H1 (cell line): Measurements from ENCODE around the gene TPM2. TPM values are rescaled to one million over a fixed set of nuclear protein-coding genes. Genes with fewer than 3 reads are reported as not detected.

ENCODE experiments used
- CTCF ChIA-PET: fragments of 300-600 bp; sonication (Branson Sonifier 250); formaldehyde crosslinking; loops from one replicate; lab custom pipeline; 2021; ENCODE audit not compliant: partially characterized antibody; lab: Charles Lee
- POLR2A ChIA-PET: fragments of 300-600 bp; sonication (Branson Sonifier 250); formaldehyde crosslinking; loops from one replicate; lab custom pipeline; 2021; ENCODE audit warnings: inconsistent platforms; ENCODE audit not compliant: partially characterized antibody; lab: Charles Lee
- DNase-seq, 2 experiments: peaks; one replicate each; pipeline versions ENCODE4 v3.0.0 to v3.0.0-alpha.2; 2010 to 2022; ENCODE audit warnings: low spot score in 2 of 2, low read depth in 1 of 2, mixed read lengths in 1 of 2
- FAIRE-seq: peaks from 2 replicates; lab custom pipeline; 2011; peaks lifted over from hg19 to GRCh38; lab: Jason Lieb, UNC
- H2AFZ ChIP-seq: 2 replicates; pipeline ENCODE4 v1.8.1; 2012; ENCODE audit warnings: low read length, inconsistent platforms
- H2AK5ac ChIP-seq: 2 replicates; pipeline ENCODE4 v1.6.1; 2013; ENCODE audit warnings: low read depth, low read length
- H2BK120ac ChIP-seq: replicated peaks from 2 replicates; pipeline ENCODE3; 2013; ENCODE audit warnings: low read depth, low read length, inconsistent platforms
- H2BK12ac ChIP-seq: 2 replicates; pipeline ENCODE4 v1.6.1; 2013; ENCODE audit warnings: low read depth, low read length
- H2BK15ac ChIP-seq: 2 replicates; pipeline ENCODE4 v1.6.1; 2013; ENCODE audit warnings: low read length
- H2BK20ac ChIP-seq: 2 replicates; pipeline ENCODE4 v1.6.1; 2013; ENCODE audit warnings: low read length
- H2BK5ac ChIP-seq: 2 replicates; pipeline ENCODE4 v1.6.1; 2013; ENCODE audit warnings: low read depth, low read length
- H3K14ac ChIP-seq: 2 replicates; pipeline ENCODE4 v1.6.1; 2013; ENCODE audit warnings: inconsistent platforms; ENCODE audit not compliant: insufficient read length
- H3K18ac ChIP-seq: 2 replicates; pipeline ENCODE4 v1.6.1; 2013; ENCODE audit warnings: low read length; ENCODE audit errors: extremely low read depth
- H3K23ac ChIP-seq: 2 replicates; pipeline ENCODE4 v1.6.1; 2013; ENCODE audit warnings: inconsistent platforms; ENCODE audit not compliant: insufficient read length
- H3K23me2 ChIP-seq: 2 replicates; pipeline ENCODE4 v1.6.1; 2013; ENCODE audit warnings: low read depth, low read length
- H3K27ac ChIP-seq: 2 replicates; pipeline ENCODE4 v1.6.1; 2011; ENCODE audit warnings: low read depth, low read length, inconsistent platforms
- H3K27me3 ChIP-seq, 4 experiments: replicated peaks in 1 of 4; 1 replicate in 1 of 4; 2 replicates in 3 of 4; pipeline versions ENCODE4 v1.6.1 to v1.8.1; 2011 to 2013; ENCODE audit warnings: low read length in 3 of 4, mild to moderate bottlenecking in 3 of 4, inconsistent platforms in 2 of 4, mixed read lengths in 2 of 4, moderate library complexity in 1 of 4; ENCODE audit not compliant: control insufficient read depth in 3 of 4, insufficient read depth in 3 of 4; ENCODE audit errors: extremely low read depth in 1 of 4
- H3K36me3 ChIP-seq, 4 experiments: 2 replicates each; pipeline versions ENCODE4 v1.6.1 to v1.8.1; 2011 to 2013; ENCODE audit warnings: mild to moderate bottlenecking in 4 of 4, low read length in 3 of 4, moderate library complexity in 2 of 4, control low read depth in 1 of 4, inconsistent platforms in 1 of 4; ENCODE audit not compliant: insufficient read depth in 4 of 4, control insufficient read depth in 2 of 4
- H3K4ac ChIP-seq: replicated peaks from 2 replicates; pipeline ENCODE3; 2013; ENCODE audit warnings: low read length, low read depth, mixed read lengths, inconsistent platforms; ENCODE audit not compliant: insufficient read length
- H3K4me1 ChIP-seq, 4 experiments: replicated peaks in 1 of 4; 1 replicate in 1 of 4; 2 replicates in 3 of 4; pipeline versions ENCODE4 v1.6.1 to v1.8.1; 2011 to 2013; ENCODE audit warnings: low read length in 3 of 4, inconsistent platforms in 2 of 4, mixed read lengths in 1 of 4; ENCODE audit not compliant: insufficient read depth in 4 of 4, control insufficient read depth in 3 of 4
- H3K4me2 ChIP-seq, 2 experiments: 2 replicates each; pipeline versions ENCODE4 v1.6.1 to v1.8.1; 2011 to 2013; ENCODE audit warnings: low read depth in 2 of 2, low read length in 2 of 2, control low read depth in 1 of 2, inconsistent platforms in 1 of 2, mild to moderate bottlenecking in 1 of 2; ENCODE audit not compliant: insufficient read depth in 1 of 2
- H3K4me3 ChIP-seq, 4 experiments: fragments of 200-600, 300-600 bp in 1 of 4; sonication (generic), shearing (Covaris generic), sonication (Bioruptor Twin) in 1 of 4; 2 replicates each; pipeline versions ENCODE4 v1.5.1 to v1.8.1; 2011 to 2016; ENCODE audit warnings: low read length in 4 of 4, low read depth in 3 of 4, control low read depth in 2 of 4, inconsistent platforms in 2 of 4, mild to moderate bottlenecking in 2 of 4, mixed read lengths in 1 of 4, moderate library complexity in 1 of 4; ENCODE audit not compliant: insufficient read depth in 2 of 4; ENCODE audit errors: extremely low read depth in 1 of 4
- H3K56ac ChIP-seq: replicated peaks from 2 replicates; pipeline ENCODE3; 2013; ENCODE audit warnings: low read depth, mild to moderate bottlenecking, mixed read lengths, low read length, inconsistent platforms; ENCODE audit not compliant: insufficient read length
- H3K79me1 ChIP-seq: 2 replicates; pipeline ENCODE4 v1.6.1; 2013; ENCODE audit warnings: low read depth, low read length, control low read depth
- H3K79me2 ChIP-seq, 2 experiments: 2 replicates each; pipeline versions ENCODE4 v1.6.1 to v1.8.1; 2012 to 2013; ENCODE audit warnings: low read length in 2 of 2, mild to moderate bottlenecking in 2 of 2, inconsistent platforms in 1 of 2; ENCODE audit not compliant: insufficient read depth in 2 of 2, control insufficient read depth in 1 of 2
- H3K9ac ChIP-seq, 4 experiments: replicated peaks in 1 of 4; 1 replicate in 1 of 4; 2 replicates in 3 of 4; pipeline versions ENCODE4 v1.6.1 to v1.8.1; 2011 to 2013; ENCODE audit warnings: low read depth in 3 of 4, low read length in 3 of 4, control low read depth in 2 of 4, mild to moderate bottlenecking in 2 of 4, moderate library complexity in 2 of 4, inconsistent platforms in 1 of 4; ENCODE audit errors: extremely low read depth in 1 of 4
- H3K9me3 ChIP-seq, 2 experiments: 2 replicates each; pipeline versions ENCODE4 v1.6.1 to v1.8.1; 2012 to 2013; ENCODE audit warnings: mild to moderate bottlenecking in 2 of 2, moderate library complexity in 2 of 2, control low read depth in 1 of 2, inconsistent platforms in 1 of 2, low read depth in 1 of 2, low read length in 1 of 2, mixed read lengths in 1 of 2; ENCODE audit not compliant: insufficient read depth in 2 of 2
- H4K20me1 ChIP-seq, 2 experiments: replicated peaks in 1 of 2; 2 replicates each; pipeline versions ENCODE3 to v1.8.1; 2011 to 2013; ENCODE audit warnings: inconsistent platforms in 2 of 2, low read length in 2 of 2, mild to moderate bottlenecking in 1 of 2; ENCODE audit not compliant: insufficient read depth in 2 of 2, control insufficient read depth in 1 of 2
- H4K5ac ChIP-seq: 2 replicates; pipeline ENCODE4 v1.6.1; 2013; ENCODE audit warnings: low read length, low read depth, mixed read lengths, inconsistent platforms; ENCODE audit not compliant: insufficient read length
- H4K8ac ChIP-seq: 2 replicates; pipeline ENCODE4 v1.8.0; 2013; ENCODE audit warnings: mild to moderate bottlenecking, moderate library complexity, low read length, inconsistent platforms; ENCODE audit not compliant: insufficient read depth; ENCODE audit errors: extremely low read depth
- H4K91ac ChIP-seq: replicated peaks from 2 replicates; pipeline ENCODE3; 2013; ENCODE audit warnings: low read length, mixed read lengths, inconsistent platforms; ENCODE audit not compliant: insufficient read length
- BACH1 ChIP-seq: IDR thresholded peaks from 2 replicates; pipeline ENCODE4 v1.6.1; 2012; ENCODE audit warnings: low read length, improper control_type of control experiment
- BCL11A ChIP-seq, 2 experiments: IDR thresholded peaks; one replicate each; pipeline ENCODE4 v1.6.1; 2011; ENCODE audit warnings: low read depth in 2 of 2, low read length in 2 of 2, mild to moderate bottlenecking in 2 of 2
- CTBP2 ChIP-seq: IDR thresholded peaks from 2 replicates; pipeline ENCODE4 v1.7.0; 2011; ENCODE audit warnings: borderline replicate concordance, mild to moderate bottlenecking, moderate library complexity, mixed read lengths, low read length; ENCODE audit not compliant: insufficient read depth, insufficient read length
- EGR1 ChIP-seq: IDR thresholded peaks from 2 replicates; pipeline ENCODE4 v1.6.1; 2011; ENCODE audit warnings: low read depth, low read length, borderline replicate concordance
- EP300 ChIP-seq, 2 experiments: IDR thresholded peaks; 1 replicate in 1 of 2; 2 replicates in 1 of 2; pipeline ENCODE4 v1.6.1; 2011 to 2012; ENCODE audit warnings: low read depth in 2 of 2, low read length in 2 of 2, mild to moderate bottlenecking in 2 of 2, borderline replicate concordance in 1 of 2, inconsistent platforms in 1 of 2, moderate library complexity in 1 of 2
- MAFK ChIP-seq: IDR thresholded peaks from 2 replicates; pipeline ENCODE4 v1.6.1; 2012; ENCODE audit warnings: low read depth, mild to moderate bottlenecking, improper control_type of control experiment, low read length
- MAX ChIP-seq: IDR thresholded peaks from 2 replicates; pipeline ENCODE4 v1.6.1; 2012; ENCODE audit warnings: inconsistent platforms
- POLR2AphosphoS5 ChIP-seq: IDR thresholded peaks from 2 replicates; pipeline ENCODE4 v1.6.1; 2011; ENCODE audit warnings: low read depth, low read length
- POU5F1 ChIP-seq: IDR thresholded peaks from 2 replicates; pipeline ENCODE4 v1.6.1; 2011; ENCODE audit warnings: low read depth, mild to moderate bottlenecking, low read length, moderate library complexity
- SAP30 ChIP-seq: fragments of 300-600 bp; sonication (generic); IDR thresholded peaks from 2 replicates; pipeline ENCODE4 v1.7.1; 2012; ENCODE audit warnings: low read length, moderate library complexity, mild to moderate bottlenecking, inconsistent platforms; ENCODE audit not compliant: insufficient read depth, insufficient replicate concordance
- SIRT6 ChIP-seq: IDR thresholded peaks from one replicate; pipeline ENCODE4 v1.7.1; 2012; ENCODE audit warnings: low read length, inconsistent platforms
- WGBS, 2 experiments: shearing (Covaris generic) in 1 of 2; methylation state at CpG; one replicate each; pipeline versions ENCODE4 v1.1.6 to v1.1.7; 2013 to 2015; ENCODE audit warnings: low lambda C conversion rate in 2 of 2, mixed read lengths in 2 of 2, inconsistent platforms in 1 of 2, low coverage in 1 of 2, missing lambda C conversion rate in 1 of 2; ENCODE audit not compliant: insufficient replicate concordance in 2 of 2, insufficient coverage in 1 of 2, insufficient read length in 1 of 2; ENCODE audit errors: extremely low coverage in 1 of 2, missing lambda C conversion rate in 1 of 2; 5-methylcytosine and 5-hydroxymethylcytosine counted together
- polyA plus RNA-seq, 7 experiments: library from polyadenylated mRNA; depleted of rRNA in 3 of 7; stranded (reverse) in 5 of 7; unstranded in 2 of 7; fragments of >200 nt in 5 of 7; fragments of 200-250 nt in 2 of 7; gene quantifications; 1 replicate in 5 of 7; 2 replicates in 1 of 7; 4 replicates in 1 of 7; pipeline versions ENCODE4 v1.2.1 to v1.2.3, GENCODE V29; 2011 to 2013; ENCODE audit warnings: missing spikeins in 2 of 7, mixed read lengths in 2 of 7
- total RNA-seq: library from RNA; stranded (reverse); fragmentation: NEBNext Ultra II Directional; extraction: Animal tissue kit (Norgen Biotek cat#: 25700); gene quantifications from 2 replicates; pipeline ENCODE4 v1.2.1, GENCODE V29; 2021

Gene TPM2
- total and polyA plus RNA-seq, 2 of the 8 experiments (the other 6 are each of a cell fraction or from before 2014, with no cell fraction given) = 62.5 to 181 TPM

DNA sequence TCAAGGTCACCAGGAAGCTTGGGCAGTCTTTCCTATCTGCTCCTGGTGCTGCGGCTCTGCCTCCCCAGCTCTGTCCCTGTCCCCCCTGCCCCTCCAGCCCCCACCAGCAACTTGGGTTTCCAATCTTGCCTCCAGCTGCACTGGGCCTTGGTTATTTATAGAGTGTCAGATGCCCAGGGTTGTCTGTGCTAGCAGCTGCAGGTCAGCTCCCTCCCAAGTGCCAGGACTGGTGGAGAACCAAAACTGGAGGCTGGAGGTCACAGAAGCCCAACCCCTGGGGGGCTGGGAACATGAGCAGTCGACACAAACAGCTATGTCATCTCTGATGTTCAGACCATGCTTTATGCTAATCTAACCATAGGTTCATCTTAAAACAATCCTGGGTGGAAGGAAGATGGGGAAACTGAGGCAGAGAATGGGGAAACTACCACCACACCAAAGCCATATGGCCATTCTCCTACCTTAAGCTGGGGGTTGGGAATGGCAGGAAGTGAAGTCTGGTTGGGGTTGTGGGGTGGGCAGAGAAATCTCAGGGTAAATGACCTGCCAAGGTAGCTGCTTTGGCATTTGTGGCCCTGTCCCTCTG is 1.7 kb downstream of the TPM2 start:
- Histone ChIP-seq H3K79me1 (peaks cover 2% of the 10 kb centered on the region; the same call in 1 of the 2 replicates), H2BK20ac (no peak overlapping the region), H4K20me1 (peaks cover 8 to 9% of the 10 kb centered on the region in 2 experiments), H2BK12ac (no peak overlapping the region), H3K9me3 (no peaks in the 10 kb centered on the region), H2AK5ac (no peak overlapping the region), H3K18ac (no peak overlapping the region; the same call in none of the 2 replicates), H4K91ac (no peak overlapping the region), H3K27me3 (no peaks in the 10 kb centered on the region), H2AFZ (no peak overlapping the region), H3K4me3 (peak overlapping the region in 1 of 4 experiments; percentile 99; a peak in 2 of 8 replicates), H3K23me2 (peaks cover 12% of the 10 kb centered on the region), H3K56ac (no peak overlapping the region), H3K23ac (no peak overlapping the region), H3K4me2 (peak overlapping the region; percentile 84 to 90), H3K79me2 (peaks cover 0 to 21% of the 10 kb centered on the region in 2 experiments; a peak in 2 of 4 replicates), H2BK120ac (no peak overlapping the region), H3K9ac (no peak overlapping the region), H4K5ac (no peak overlapping the region), H3K27ac (no peak overlapping the region), H2BK15ac (no peak overlapping the region), H3K4me1 (peaks cover 6 to 15% (median 8%) of the 10 kb centered on the region in 4 experiments; a peak in 6 of 7 replicates), H4K8ac (no peak overlapping the region), H2BK5ac (no peak overlapping the region; the same call in 1 of the 2 replicates), H3K36me3 (peaks cover 14 to 34% (median 28%) of the 10 kb centered on the region in 4 experiments), H3K4ac (no peak overlapping the region), H3K14ac (no peak overlapping the region)
- DNase-seq = no peak
- POLR2A ChIA-PET = interaction anchor here (0.7 to 14.9 kb wide), 16 partner anchors 7 to 134 kb away, joined by 3 to 158 read pairs (median 4); partner anchors contain the start of genes ARHGEF39, CA9, CREB3 and TLN1
- CTCF ChIA-PET = interaction anchor here (0.5 to 14.1 kb wide), 9 partner anchors 9 to 154 kb away, joined by 3 to 347 read pairs (median 4); partner anchors contain the start of genes ARHGEF39, CCDC107 and RMRP
- no peak for FAIRE-seq
- no peak for TF ChIP-seq POU5F1
- no peak for TF ChIP-seq POLR2AphosphoS5
- TF ChIP-seq SAP30 = no peak
- no peak for TF ChIP-seq BCL11A (IDR thresholded peaks at IDR 0.05; ENCODE audit: low read depth in 2 of 2, low read length in 2 of 2)
- no peak for TF ChIP-seq MAX
- no peak for TF ChIP-seq MAFK
- TF ChIP-seq BACH1 = no peak
- TF ChIP-seq EGR1 = no peak
- TF ChIP-seq EP300 (IDR thresholded peaks at IDR 0.05; ENCODE audit: borderline replicate concordance in 1 of 2, low read depth in 2 of 2, low read length in 2 of 2) = no peak
- TF ChIP-seq SIRT6 = no peak
- TF ChIP-seq CTBP2 = no peak
- 83% methylated on average over 1 of the region's 2 CpGs; no CpG with 5 or more reads in 1 of the 2 experiments for WGBS, 2 experiments
